ENCODE measurements around the gene MRE11.

MRE11 gene

GRCh38 chr11:94504689-94505293, 11.1 kb upstream of the MRE11 start:
- no peak for DNase-seq

DNA sequence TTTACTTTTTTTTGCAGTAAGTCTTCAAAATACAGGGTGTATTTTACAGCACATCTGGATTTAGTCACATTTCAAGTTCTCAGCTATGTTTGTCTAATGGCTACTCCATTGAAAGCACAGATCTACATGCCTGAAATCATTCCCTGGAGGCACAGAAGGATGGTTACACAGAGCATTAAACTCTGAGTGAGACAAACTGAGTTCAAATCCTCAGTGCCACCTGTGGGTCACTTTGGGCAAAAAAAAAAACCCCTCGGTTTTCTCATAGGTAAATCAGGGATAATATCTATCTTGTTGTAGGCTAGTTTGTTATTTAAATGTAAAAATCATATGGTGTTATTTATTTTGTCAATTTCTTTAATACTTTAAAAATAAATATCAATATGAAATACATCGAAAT, 7.9 kb upstream of the MRE11 start:
- DNase-seq = no peak

DNA sequence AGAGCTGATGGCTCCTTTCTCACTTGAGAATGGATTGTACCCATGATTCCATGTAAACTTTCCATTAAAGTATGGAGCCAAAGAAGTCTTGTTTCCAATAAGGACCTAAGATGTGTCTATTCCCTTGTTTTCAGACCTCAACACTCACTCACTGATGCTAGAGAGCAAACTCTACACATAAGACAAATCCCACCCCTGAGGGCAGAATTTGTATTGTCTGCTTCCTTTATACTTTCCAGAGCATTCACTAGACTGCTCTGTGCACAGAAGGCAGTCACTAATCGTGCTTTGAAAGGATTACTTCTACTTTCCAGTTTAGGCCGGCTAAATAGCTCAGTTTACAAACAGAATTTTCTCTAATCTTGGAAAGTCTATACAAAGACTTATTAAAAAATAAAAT, 6.5 kb upstream of the MRE11 start:
- no peak for DNase-seq

GRCh38 chr11:94494126-94494680, 559 bp upstream of the MRE11 start:
- DNase-seq = no peak

DNA sequence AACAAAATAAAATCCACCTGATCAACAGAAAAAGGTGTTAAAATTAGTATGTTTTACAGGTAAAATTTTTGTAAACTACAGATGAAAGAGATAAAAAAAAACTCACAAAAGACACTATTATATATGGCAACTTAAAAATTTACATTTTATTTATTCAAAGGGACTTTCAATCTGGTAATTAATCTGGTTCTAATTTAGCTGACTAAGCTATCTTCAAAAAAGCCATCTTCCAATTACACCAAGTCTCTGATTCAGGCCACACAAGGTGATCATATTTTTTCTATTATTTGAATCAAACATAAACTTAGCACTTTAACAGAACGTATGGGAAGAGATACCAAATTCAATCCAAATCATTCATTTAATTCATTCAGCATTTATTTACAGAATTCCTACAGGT, 7.6 kb downstream of the MRE11 start:
- DNase-seq = no peak

- DNase-seq = no peak
These were observed 12.3 kb downstream of the MRE11 start for GRCh38 chr11:94481342-94481741.

DNA sequence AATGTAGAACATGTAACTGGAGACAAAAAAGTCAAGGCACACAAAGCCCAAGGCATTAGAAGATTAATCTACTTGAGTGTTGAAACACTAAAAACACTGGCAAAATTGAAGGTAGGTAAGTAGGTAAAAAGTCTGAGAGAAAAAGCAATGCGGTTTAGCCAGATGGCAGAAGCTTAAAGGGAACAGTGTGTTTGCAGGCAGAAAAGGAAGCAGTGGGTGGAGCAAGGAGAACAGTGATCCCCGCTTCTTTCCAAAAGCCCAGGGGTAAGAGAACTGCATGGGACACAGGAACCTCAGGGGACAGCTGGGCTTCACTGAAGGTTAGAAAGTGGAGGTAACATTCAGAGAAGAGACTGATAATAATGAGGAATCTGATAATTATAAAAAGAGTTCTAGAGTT, 16.0 kb downstream of the MRE11 start:
- DNase-seq = no peak

GRCh38 chr11:94472916-94473799, 20.5 kb downstream of the MRE11 start:
- no peak for DNase-seq

- no peak for DNase-seq
These were observed 24.2 kb downstream of the MRE11 start for GRCh38 chr11:94469416-94469815.

DNA sequence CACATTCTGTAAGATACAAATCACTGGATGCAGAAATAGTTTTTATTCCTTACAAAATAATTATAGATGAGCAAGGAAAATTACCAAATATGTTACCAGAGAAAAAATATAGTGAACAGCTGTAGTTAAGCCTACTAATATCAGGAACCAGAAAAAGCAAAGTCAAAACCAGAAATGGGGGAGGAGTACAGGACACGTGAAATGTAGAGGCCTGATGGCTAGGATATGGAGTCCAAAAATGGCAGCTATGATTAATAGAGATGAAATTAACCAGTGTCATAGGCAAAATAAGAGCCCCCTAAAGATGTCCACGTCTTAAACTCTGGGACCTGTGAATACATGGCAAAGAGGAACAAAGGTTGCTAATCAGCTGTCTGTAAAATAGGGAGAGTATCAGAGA, 34.1 kb downstream of the MRE11 start:
- no peak for DNase-seq

- no peak for DNase-seq
These were observed 36.3 kb downstream of the MRE11 start for GRCh38 chr11:94457118-94458029.

GRCh38 chr11:94455861-94456260, 37.8 kb downstream of the MRE11 start:
- no peak for DNase-seq

DNA sequence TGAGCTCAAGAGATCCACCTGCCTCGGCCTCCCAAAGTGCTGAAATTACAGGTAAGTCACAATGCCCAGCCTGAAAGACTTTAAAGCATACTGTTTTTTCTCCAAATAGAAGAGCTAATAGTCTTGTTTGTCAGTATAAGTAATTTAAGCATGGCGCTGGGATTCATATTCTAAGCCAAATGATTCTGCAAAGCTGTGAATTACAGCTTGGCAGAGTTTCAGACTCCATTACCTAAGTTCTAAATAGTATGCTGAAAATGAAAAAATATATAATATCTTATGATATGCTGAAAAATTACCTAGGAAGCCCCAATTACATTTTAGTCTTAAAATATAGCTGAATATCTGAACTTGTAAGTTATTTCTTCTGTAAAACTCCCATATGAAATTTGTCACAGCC, 39.3 kb downstream of the MRE11 start:
- no peak for DNase-seq

GRCh38 chr11:94452988-94453387, 40.7 kb downstream of the MRE11 start:
- no peak for DNase-seq

GRCh38 chr11:94450048-94450447, 43.6 kb downstream of the MRE11 start:
- no peak for DNase-seq

GRCh38 chr11:94449437-94449836, 44.2 kb downstream of the MRE11 start:
- no peak for DNase-seq

DNA sequence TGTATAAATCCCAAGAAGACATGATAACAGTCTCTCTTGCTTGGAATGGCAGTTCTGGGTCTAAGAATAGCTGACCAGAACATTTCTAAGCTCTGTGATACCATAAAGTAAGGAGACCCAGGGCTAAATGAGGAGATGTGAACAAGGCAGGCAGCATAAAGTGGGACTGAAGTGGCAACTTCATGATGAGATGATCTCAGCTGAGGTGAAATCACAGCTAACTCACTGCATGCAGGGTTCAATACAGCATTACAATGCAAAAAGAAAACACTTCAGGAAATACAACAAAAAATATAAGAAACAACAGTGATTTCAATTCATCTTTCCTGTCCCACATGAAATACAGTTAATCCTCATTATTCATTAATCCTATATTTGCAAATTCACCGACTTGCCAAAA, 44.6 kb downstream of the MRE11 start:
- no peak for DNase-seq

- no peak for DNase-seq
These were observed 46.5 kb downstream of the MRE11 start for GRCh38 chr11:94447149-94447548.

- no peak for DNase-seq
These were observed 48.0 kb downstream of the MRE11 start for GRCh38 chr11:94445641-94446040.

DNA sequence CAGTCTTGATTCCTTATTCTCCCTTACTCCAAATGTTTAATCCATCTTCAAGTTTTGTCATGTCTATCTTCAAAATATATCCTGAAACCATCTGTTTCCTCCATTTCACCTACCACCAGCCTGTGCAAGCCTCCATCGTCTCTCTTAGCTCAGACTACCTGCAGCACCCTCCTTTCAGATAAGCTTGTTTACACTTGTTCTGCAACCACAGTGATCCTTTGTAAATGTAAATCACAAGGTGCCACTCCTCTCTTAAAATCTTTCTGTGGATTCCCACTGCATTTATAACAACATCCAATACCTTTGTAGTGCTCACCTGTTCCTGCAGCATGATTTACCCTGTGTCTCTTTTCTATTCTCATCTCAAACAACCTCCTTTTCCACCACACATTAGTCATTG, 60.6 kb downstream of the MRE11 start:
- no peak for DNase-seq

DNA sequence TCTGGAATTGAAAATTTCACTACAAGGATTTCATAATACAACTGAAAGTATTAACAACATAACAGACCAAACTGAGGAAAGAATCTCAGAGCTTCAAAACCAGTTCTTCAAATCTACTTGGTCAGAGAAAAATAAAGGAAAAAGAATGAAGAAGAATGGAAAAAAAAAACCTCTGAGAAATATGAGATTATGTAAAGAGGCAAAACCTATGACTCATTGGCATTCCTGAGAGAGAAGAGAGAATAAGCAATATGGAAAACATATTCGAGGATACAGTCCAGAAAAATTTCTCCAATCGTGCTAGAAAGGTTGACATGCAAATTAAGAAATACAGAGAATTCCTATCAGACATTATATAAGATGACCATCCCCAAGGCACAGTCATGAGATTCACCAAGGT, 69.0 kb downstream of the MRE11 start:
- no peak for DNase-seq

- no peak for DNase-seq
These were observed 69.6 kb downstream of the MRE11 start for GRCh38 chr11:94424011-94424410.

GRCh38 chr11:94423507-94423906, 70.1 kb downstream of the MRE11 start:
- DNase-seq = no peak

All from NCI-H510A (cell line).